GM21786 (cell line): ENCODE data around the gene CHIC1.

Experiments
- ATAC-seq: cut with Tn5 transposase; IDR thresholded peaks from one replicate; pipeline ENCODE4 v1.9.1; 2021; ENCODE audit not compliant: unreplicated experiment

Gene CHIC1

GRCh38 chrX:73728602-73729001 is 165.6 kb downstream of the CHIC1 start:
- ATAC-seq: no peak
